HG03095 (cell line): Measurements from ENCODE around the gene ARHGAP30.
"Not testable (repeated sequence)": the region's sequence is repeated elsewhere in the genome, so short reads cannot be mapped to it uniquely, and the experiment has no call there.

Experiments used
- ATAC-seq: cut with Tn5 transposase; IDR thresholded peaks from one replicate; pipeline ENCODE4 v1.9.1; 2021; ENCODE audit warnings: moderate library complexity; ENCODE audit not compliant: unreplicated experiment

Gene ARHGAP30

DNA sequence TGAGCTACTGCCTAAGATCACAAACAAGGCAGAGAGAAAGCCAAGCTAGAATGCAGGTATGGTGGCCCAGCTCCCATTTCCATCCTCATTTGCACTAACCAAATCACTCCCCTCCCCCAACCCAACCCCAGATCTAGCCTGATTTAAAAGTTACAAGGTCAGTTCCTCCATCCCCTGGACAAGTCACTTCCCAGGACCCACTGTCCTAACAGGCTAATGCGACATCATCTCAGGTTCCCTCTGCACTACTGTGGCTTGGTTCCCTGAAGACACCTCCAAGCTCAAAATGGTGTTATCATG is 51.1 kb downstream of the ARHGAP30 start:
- no peak for ATAC-seq

DNA sequence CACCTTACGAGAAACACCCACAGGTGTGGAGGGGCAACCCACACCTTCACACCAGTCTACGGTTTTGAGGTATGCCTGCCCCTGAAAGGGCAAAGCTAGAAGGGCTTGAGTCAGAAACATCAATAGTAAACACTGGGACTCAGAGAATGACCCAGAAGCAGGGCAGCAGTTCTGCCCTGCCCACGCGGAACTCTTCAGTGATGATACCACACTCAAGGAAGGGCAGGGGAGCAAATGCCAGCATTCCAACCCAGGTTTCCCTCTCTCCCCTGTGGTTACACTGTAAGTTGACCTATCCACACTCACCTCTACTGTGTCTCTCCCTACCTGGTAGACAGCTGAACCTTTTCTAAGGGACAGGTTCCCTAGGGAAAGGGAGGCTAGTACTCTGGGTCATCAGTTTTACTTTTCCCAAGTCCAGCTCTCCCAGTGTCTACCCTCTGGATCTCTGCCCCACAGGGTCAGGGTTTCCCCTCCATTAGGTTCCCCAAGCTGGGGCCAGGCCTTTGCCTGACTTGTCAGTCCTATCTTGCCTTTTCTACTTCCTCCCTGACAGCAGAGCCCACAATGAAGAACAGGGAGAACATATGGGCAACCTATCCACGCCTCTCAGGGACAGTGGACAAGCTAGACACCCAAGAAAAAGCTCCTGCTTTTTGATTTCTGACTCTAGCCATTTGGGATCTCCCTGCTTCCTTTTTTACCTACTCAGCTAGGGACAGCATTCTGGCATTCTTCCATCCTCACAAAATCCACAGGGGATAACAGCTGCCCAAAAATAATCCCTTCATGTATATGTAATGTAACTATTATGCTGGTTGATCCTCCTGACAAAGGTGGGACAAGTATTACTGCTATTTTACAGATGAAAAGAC is 51.7 kb downstream of the ARHGAP30 start:
- no peak for ATAC-seq

DNA sequence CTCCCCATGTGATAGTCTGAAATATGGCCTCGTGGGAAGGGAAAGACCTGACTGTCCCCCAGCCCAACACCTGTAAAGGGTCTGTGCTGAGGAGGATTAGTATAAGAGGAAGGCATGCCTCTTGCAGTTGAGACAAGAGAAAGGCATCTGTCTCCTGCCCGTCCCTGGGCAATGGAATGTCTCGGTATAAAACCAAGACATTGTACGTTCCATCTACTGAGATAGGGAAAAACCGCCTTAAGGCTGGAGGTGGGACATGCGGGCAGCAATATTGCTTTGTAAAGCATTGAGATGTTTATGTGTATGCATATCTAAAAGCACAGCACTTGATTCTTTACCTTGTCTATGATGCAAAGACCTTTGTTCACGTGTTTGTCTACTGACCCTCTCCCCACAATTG is 52.5 kb downstream of the ARHGAP30 start:
- not testable (repeated sequence) for ATAC-seq

DNA sequence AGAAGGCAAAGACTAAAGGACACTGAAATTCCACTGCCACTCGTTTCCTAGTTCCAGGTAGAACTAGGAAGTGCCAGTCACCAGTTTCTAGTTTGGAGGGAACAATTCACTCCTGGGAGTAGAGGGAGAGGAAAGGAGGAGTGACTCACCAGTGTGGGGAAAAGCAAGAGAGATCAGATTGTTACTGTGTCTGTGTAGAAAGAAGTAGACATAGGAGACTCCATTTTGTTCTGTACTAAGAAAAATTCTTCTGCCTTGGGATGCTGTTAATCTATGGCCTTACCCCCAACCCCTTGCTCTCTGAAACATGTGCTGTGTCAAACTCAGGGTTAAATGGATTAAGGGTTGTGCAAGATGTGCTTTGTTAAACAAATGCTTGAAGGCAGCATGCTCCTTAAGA is 53.0 kb downstream of the ARHGAP30 start:
- not testable (repeated sequence) for ATAC-seq

DNA sequence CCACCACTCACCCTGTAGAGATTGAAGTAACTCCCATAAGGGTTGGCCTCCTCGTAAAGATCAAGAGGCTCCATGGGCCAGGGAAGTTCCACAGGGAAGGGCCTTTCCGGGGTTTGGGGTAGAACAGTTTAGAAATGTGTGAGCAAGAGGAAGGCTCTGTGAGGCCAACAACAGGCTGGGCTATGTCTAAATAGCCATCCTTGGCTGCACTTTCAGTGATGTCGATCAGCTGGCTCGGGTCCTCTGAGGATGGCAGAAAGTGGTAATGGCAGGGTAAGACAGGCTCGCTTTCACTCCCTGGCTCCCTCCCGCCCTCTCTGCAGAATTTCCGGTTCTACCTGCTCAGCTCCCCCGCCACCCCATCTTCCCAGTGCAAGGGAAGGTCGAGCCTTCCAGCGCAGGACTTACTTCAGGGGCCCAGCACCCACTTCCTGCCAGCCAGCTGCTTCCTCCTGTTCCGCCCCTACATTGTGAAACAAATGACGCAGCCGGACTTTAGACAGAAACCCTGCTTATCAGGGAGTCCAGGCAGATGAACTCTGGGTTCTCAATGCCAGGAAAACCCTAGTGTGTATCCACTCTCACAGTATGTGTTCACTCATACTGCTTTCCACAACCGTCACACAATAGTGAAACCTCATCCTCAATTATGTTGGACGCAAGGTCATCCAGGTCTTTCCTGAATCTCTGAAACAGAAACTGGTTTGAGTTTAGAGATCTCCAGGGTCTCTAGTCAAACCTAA is 56.0 kb downstream of the ARHGAP30 start:
- peak; percentile 67 for ATAC-seq

DNA sequence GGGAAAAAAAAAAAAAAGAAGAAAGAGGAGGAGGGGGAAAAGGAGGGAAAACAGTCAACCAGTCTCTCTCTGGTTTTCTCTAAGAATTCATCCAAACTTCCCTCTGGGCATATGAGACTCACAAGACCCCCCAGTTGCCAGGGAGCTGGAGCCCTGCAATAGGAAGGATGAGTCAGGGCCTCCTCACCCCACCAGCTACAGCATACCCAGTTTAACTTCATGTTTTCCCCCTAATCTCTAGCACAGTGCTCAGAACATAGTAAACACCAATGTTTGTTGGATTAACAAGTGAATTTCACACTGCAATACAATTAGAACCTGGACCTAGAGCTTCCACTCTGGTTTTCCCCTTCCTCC is 56.6 kb downstream of the ARHGAP30 start:
- ATAC-seq, result no peak

DNA sequence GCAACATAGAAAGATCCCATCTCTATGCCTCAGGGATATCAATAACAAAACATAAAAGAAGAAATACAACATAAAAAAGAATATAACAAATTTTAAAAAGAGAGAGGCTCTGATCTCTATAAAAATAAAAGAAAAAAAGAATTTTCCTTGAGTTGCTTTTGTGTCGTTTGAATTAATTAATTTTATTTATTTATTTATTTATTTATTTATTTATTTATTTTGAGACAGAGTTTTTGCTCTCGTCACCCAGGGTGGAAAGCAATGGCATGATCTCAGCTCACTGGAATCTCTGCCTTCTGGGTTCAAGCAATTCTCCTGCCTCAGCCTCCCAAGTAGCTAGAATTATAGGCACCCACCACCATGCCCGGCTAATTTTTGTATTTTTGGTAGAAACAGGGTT is 57.3 kb downstream of the ARHGAP30 start:
- ATAC-seq, result no peak

DNA sequence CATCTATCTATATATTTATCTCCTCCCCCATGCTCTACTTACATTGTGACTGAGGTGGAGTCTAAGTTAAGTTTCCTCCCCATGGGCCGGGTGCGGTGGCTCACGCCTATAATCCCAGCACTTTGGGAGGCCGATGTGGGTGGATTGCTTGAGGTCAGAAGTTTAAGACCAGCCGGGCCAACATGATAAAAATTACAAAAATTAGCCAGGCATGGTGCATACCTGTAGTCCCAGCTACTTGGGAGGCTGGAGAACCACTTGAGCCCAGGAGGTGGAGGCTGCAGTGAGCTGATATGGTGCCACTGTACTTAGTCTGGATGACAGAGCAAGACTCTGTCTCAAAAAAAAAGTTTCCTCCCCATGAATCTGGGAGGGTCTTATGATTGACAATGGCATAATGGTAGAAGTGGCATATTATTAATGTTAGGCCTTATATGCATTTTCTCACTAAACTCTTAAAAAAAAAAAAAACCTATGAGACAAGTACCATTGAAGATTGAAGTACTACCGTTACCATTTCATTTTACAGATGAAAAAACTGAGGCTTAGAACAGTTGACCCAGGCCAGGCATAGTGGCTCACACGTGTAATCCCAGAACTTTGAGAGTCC is 60.0 kb downstream of the ARHGAP30 start:
- no peak for ATAC-seq

DNA sequence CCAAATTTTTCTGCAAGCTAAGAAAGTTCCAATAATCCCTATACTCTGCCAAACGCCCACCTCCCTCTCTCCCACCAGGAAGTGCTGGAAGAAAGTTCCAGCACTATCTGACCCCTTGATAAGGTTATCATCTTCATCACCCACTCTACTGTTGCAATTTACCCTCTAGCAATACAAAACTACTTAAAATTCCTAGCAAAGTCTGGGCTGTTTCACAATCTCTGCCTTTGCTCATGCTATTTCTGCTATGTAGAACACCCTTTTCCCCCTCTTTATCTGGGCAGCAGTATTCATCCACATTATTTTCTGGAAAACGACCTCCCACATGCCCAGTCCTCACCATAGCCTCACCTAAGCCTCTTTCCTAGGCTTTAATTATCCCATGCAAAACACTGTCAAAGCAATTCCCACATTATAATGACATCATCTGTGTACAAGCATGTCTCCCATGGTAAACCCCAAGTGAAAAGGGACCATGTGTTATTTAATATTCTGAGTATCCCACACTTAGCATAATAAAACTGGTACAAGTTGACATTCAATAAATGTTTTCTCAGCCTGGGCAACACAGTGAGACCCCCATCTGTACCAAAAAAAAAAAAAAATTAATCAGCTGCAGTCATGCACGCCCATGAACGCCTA is 60.7 kb downstream of the ARHGAP30 start:
- no peak for ATAC-seq

DNA sequence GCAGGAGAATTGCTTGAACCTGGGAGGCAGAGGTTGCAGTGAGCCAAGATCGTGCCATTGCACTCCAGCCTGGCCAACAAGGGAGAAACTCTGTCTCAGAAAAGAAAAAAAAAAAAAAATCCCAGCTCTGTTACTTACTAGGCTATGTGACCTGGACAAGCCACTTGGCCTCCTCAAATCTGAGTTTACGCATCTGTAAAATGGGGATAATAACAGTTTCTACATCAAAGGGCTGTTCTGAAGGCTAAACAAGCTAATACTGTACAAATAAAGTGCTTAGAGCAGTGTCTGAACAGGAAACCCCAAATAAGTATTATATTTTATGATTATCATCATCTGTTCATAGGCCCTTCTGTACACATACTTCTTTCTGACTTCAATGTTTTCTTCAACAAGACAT is 62.3 kb downstream of the ARHGAP30 start:
- no peak for ATAC-seq

DNA sequence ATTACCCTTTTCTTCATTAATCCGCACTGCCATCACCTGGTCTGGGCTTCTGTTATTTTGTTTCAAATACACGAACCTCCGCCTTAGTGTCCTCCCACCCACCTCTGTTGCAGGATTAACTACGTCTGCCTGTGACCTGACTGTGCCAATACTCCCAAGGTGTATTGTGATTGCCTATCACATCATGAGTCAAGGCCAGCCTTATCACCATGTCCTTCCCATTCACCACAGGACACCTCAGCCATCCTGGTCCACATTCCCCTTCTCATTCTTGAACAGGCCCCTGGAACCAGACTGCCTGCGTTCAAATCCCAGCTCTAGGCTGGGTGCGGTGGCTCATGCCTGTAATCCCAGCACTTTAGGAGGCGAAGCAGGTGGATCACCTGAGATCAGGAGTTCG is 63.1 kb downstream of the ARHGAP30 start:
- ATAC-seq, result no peak

DNA sequence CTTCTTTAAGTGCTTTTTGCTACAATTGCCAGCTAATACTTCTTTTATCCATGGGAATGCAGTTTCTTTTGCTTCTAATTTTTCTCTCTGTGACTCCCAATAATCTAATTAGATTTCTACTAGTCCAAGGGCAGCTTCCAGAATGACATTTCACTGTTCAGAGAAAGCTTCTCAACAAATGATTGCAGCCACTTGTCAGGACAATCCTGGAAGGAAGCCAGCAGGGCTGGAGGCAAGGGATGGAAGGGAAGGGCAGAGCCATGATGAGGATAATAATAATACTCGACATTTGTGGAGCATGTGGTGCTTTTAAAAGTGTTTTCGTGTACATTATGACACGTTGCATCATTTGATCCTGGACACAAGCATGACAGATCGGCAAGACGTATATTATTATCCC is 68.2 kb downstream of the ARHGAP30 start:
- no peak for ATAC-seq

DNA sequence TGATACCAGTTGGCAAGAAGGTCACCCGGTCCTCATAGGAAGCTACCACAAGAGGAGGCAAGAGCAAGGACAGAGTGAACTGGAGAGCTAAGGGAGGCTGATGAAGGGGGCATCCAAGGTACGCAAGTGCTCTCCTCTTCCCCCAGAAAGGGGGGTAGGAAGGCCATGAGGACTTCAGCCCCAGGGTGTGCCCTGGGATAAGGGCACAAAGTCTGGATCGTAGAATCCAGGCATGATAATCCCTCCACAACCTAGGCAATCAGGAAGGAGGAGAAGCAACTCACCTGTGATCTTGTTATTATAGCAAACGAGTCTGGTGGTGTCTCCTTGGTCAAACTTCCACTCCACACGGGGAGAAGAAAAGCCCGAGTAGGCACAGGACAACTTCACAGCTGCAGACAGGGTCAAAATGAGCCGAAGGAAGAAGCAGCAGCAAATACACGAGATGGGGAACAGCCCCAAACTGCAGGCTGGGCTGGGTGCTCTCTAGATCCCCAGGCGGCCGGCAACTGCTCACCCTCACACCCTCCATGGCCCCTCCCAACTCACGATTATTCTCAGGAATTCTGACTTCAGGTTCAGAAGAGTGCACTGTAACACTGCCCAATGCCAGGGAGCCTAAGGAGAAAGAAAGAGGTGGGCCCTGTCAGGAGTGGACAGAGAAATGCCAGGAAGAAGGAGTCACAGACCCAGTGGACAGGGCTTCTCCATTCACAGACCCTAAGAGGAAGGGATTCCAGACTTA is 68.8 kb downstream of the ARHGAP30 start:
- ATAC-seq, result no peak

DNA sequence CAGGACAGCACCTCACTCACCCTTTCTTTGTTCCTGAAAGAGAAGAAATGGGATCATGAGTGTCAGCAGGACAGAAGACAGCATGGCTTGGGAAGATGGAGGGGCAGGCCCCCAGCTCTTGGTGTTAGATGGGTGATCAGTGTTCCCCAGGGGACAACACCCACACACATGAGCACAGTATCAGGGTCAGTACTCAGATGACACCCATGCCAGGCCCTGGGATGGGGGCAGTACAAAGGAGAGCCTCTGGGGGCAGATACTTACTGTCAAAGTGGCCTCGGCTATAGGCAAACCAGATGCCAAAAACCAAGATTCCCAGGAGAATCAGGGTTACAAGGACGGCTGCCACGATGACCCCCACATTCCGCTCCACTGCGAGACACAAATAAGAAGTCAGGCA is 70.3 kb downstream of the ARHGAP30 start:
- ATAC-seq, result no peak

DNA sequence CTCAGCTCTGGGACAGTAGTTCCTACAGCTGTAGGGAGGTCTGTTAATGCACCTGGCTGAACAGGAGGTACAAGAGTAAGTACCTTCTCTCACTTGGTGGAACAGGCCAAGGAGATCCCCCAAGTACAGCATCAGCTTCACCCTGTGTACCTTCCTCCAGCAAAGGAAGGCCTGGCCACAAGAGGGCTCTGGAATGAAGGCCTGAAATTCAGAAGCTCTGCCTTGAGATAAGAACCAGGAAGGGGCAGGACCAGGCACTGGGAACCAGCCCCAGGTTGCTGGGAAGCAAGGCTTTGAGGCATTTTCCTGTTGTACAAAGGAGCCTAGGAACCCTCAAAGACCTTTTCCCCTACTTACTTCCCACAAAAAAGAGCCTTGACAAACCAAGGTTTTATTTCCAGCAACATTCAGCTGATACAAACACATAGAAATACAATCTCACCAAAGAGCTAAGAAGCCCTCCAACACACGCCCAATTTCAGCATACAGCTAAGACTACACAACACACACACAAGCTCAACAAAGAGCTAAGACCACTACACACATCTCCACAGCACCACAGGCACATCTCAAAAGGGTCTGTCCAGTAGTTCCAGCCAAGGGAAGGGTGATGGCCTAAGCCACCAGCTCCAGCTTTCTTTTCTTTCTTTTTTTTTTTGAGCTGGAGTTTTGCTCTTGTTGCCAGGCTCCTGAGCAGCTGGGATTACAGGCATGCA is 72.2 kb downstream of the ARHGAP30 start:
- ATAC-seq, result no peak
